ENCODE measurements around the gene CADPS. TPM values are rescaled to one million over a fixed set of nuclear protein-coding genes. Genes with fewer than 3 reads are reported as not detected.

CADPS gene
- total RNA-seq, 1 donor from 2014 or later: 1.3 TPM

DNA sequence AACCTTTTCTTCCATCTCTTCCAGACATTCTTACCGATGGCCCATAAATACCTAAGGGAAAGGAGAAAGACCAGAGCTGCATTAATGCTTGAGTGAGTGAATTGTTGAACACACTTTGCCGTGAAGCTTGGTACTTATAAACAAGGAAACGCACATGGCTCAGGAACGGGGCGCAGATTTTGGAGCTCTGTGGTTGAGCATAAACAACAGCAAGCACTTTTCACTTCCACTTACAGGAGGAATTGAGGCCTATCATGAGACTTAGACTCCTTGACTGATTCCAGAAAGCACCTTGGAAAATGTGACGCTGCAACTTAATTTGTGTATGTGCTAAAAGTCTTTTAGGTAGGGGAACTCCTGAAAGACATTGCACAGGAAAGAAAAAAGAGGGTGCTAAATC, 304.3 kb downstream of the CADPS start:
- DNase-seq (ENCODE audit: low read depth): no peak
- TF ChIP-seq, protein P1, sequence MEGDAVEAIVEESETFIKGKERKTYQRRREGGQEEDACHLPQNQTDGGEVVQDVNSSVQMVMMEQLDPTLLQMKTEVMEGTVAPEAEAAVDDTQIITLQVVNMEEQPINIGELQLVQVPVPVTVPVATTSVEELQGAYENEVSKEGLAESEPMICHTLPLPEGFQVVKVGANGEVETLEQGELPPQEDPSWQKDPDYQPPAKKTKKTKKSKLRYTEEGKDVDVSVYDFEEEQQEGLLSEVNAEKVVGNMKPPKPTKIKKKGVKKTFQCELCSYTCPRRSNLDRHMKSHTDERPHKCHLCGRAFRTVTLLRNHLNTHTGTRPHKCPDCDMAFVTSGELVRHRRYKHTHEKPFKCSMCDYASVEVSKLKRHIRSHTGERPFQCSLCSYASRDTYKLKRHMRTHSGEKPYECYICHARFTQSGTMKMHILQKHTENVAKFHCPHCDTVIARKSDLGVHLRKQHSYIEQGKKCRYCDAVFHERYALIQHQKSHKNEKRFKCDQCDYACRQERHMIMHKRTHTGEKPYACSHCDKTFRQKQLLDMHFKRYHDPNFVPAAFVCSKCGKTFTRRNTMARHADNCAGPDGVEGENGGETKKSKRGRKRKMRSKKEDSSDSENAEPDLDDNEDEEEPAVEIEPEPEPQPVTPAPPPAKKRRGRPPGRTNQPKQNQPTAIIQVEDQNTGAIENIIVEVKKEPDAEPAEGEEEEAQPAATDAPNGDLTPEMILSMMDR (IDR thresholded peaks at IDR 0.05; ENCODE audit: insufficient read depth, low read length, severe bottlenecking): no peak
- no peaks in the 10 kb centered on the region for H3K27me3 ChIP-seq (ENCODE audit: control insufficient read depth, insufficient read depth, low read length)
- peak; percentile 72 for FAIRE-seq
- no peak overlapping the region for H3K4me3 ChIP-seq (ENCODE audit: low read depth, low read length)
- H3K36me3 ChIP-seq (ENCODE audit: control insufficient read depth, insufficient read depth, low read length): no peaks in the 10 kb centered on the region

- FAIRE-seq (no peak), DNase-seq (ENCODE audit: low read depth) (no peak)
- TF ChIP-seq, protein P1 (IDR thresholded peaks at IDR 0.05; ENCODE audit: insufficient read depth, low read length, severe bottlenecking): no peak
- Histone ChIP-seq H3K36me3 (ENCODE audit: control insufficient read depth, insufficient read depth, low read length) (no peaks in the 10 kb centered on the region), H3K27me3 (ENCODE audit: control insufficient read depth, insufficient read depth, low read length) (no peaks in the 10 kb centered on the region), H3K4me3 (ENCODE audit: low read depth, low read length) (no peak overlapping the region)
These were observed 305.6 kb downstream of the CADPS start for GRCh38 chr3:62569609-62570008.

GRCh38 chr3:62567097-62568021, 307.9 kb downstream of the CADPS start:
- TF ChIP-seq, protein P1 (IDR thresholded peaks at IDR 0.05; ENCODE audit: insufficient read depth, low read length, severe bottlenecking): no peak
- Histone ChIP-seq H3K4me3 (ENCODE audit: low read depth, low read length) (no peak overlapping the region), H3K36me3 (ENCODE audit: control insufficient read depth, insufficient read depth, low read length) (no peaks in the 10 kb centered on the region), H3K27me3 (ENCODE audit: control insufficient read depth, insufficient read depth, low read length) (no peaks in the 10 kb centered on the region)
- peak; percentile 70 for DNase-seq (ENCODE audit: low read depth)
- FAIRE-seq: no peak

DNA sequence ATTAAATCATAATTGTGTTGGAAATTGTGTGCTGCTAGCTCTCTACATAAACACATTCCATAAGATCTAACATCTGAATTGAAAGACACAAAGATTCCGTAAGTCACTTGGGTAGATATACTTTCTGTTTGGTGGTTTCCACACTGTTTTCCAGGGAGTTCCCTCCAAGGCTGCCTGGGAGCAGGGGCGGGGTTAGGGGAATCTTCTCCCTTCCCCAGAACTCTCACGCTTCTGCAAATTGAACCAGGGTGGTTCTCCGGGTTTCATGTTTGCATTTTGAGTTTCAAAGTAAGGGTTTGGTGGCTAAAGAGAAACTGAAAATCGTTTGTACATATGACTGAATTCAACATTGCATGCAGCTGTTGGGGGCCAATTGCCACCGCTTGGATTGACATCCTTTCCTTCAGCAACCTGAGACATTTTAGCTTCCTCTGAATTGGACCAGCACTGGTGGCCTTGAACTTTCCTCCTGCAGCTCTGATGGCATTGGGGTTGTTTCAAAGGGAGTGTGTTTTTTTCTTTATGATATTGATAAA, 309.1 kb downstream of the CADPS start:
- DNase-seq (ENCODE audit: low read depth): no peak
- no peak for FAIRE-seq
- no peak overlapping the region for H3K4me3 ChIP-seq (ENCODE audit: low read depth, low read length)
- no peaks in the 10 kb centered on the region for H3K27me3 ChIP-seq (ENCODE audit: control insufficient read depth, insufficient read depth, low read length)
- H3K36me3 ChIP-seq (ENCODE audit: control insufficient read depth, insufficient read depth, low read length): no peaks in the 10 kb centered on the region
- TF ChIP-seq, protein P1 (IDR thresholded peaks at IDR 0.05; ENCODE audit: insufficient read depth, low read length, severe bottlenecking): no peak

GRCh38 chr3:62562596-62562995, 312.6 kb downstream of the CADPS start:
- no peaks in the 10 kb centered on the region for H3K36me3 ChIP-seq (ENCODE audit: control insufficient read depth, insufficient read depth, low read length)
- no peaks in the 10 kb centered on the region for H3K27me3 ChIP-seq (ENCODE audit: control insufficient read depth, insufficient read depth, low read length)
- no peak overlapping the region for H3K4me3 ChIP-seq (ENCODE audit: low read depth, low read length)
- TF ChIP-seq, protein P1 (IDR thresholded peaks at IDR 0.05; ENCODE audit: insufficient read depth, low read length, severe bottlenecking): no peak
- FAIRE-seq (no peak), DNase-seq (ENCODE audit: low read depth) (no peak)

Data from bronchial epithelial cell (primary cell).